Gastrocnemius medialis (tissue), 4 donors: Measurements from ENCODE around the gene DRC7. TPM values are rescaled to one million over a fixed set of nuclear protein-coding genes. Genes with fewer than 3 reads are reported as not detected.

ENCODE experiments used
- ATAC-seq, 2 donors: fragments of 150-250 bp; one replicate each; pipeline ENCODE4 v1.9.1; 2016
- DNase-seq, 2 donors: peaks; one replicate each; pipeline ENCODE4 v3.0.0-alpha.2; 2019
- H3K27ac ChIP-seq, 4 donors: fragments of 200-600 bp; sonication (generic); 1 replicate in 1 of 4; 2 replicates in 3 of 4; pipeline ENCODE4 v1.5.1; 2016 to 2018; ENCODE audit warnings: mild to moderate bottlenecking in 2 of 4, moderate library complexity in 1 of 4
- H3K27me3 ChIP-seq, 3 donors: fragments of 200-600 bp; sonication (generic) in 2 of 3; 1 replicate in 1 of 3; 2 replicates in 2 of 3; pipeline versions ENCODE4 v1.5.1 to v1.6.0; 2016 to 2019; ENCODE audit warnings: mild to moderate bottlenecking in 1 of 3, moderate library complexity in 1 of 3
- H3K36me3 ChIP-seq, 2 donors: fragments of 200-600 bp; sonication (generic) in 1 of 2; one replicate each; pipeline ENCODE4 v1.5.1; 2017 to 2018
- H3K4me1 ChIP-seq, 2 donors: fragments of 200-600 bp; sonication (generic) in 1 of 2; one replicate each; pipeline ENCODE4 v1.5.1; 2016 to 2017; ENCODE audit warnings: mild to moderate bottlenecking in 2 of 2
- H3K4me3 ChIP-seq, 4 donors: fragments of 200-600 bp; sonication (generic) in 3 of 4; 1 replicate in 1 of 4; 2 replicates in 3 of 4; pipeline ENCODE4 v1.5.1; 2016 to 2019; ENCODE audit warnings: mild to moderate bottlenecking in 2 of 4
- H3K9me3 ChIP-seq, 3 donors: fragments of 200-600 bp; sonication (generic) in 2 of 3; 1 replicate in 1 of 3; 2 replicates in 2 of 3; pipeline ENCODE4 v1.5.1; 2016 to 2019
- CTCF ChIP-seq, 5 experiments: fragments of 450-650 bp in 3 of 5; fragments of 200-600 bp in 2 of 5; sonication (generic) in 2 of 5; IDR thresholded peaks in 4 of 5; conservative IDR thresholded peaks in 1 of 5; 1 replicate in 4 of 5; 2 replicates in 1 of 5; pipeline ENCODE4 v1.5.1; 2016 to 2019; ENCODE audit warnings: antibody characterized with exemption in 5 of 5, mild to moderate bottlenecking in 3 of 5, moderate library complexity in 3 of 5
- POLR2A ChIP-seq, 2 donors: fragments of 450-650 bp; IDR thresholded peaks; one replicate each; pipeline ENCODE4 v1.6.1; 2017; ENCODE audit warnings: antibody characterized with exemption in 2 of 2, mild to moderate bottlenecking in 2 of 2, moderate library complexity in 2 of 2
- in situ Hi-C, 4 donors: fragments of 200-750 bp; cut with MboI; loops; one replicate each; pipeline versions ENCODE4 v1.15.0 to v1.8.0; 2017; ENCODE audit warnings: low sequenced_read_pairs in 4 of 4
- intact Hi-C: fragments of 100-400 bp; cut with DNase I; formaldehyde crosslinking; loops from one replicate; pipeline ENCODE4 v1.15.1; 2023; ENCODE audit warnings: low total_unique reads
- total RNA-seq, 4 donors: library from RNA; depleted of rRNA; stranded (reverse); fragments of >200 nt; gene quantifications; one replicate each; pipeline versions ENCODE4 v1.1.0 to v1.2.3, GENCODE V29; 2016

DRC7 gene
- total RNA-seq, 4 donors from 2014 or later: not detected

GRCh38 chr16:57704011-57704904, 9.7 kb downstream of the DRC7 start:
- Histone ChIP-seq H3K36me3 (no peaks in the 10 kb centered on the region), H3K4me1 (no peaks in the 10 kb centered on the region), H3K27ac (no peak overlapping the region), H3K27me3 (no peaks in the 10 kb centered on the region), H3K9me3 (no peaks in the 10 kb centered on the region), H3K4me3 (no peak overlapping the region)
- no peak for ATAC-seq
- TF ChIP-seq CTCF (IDR thresholded peaks at IDR 0.05 in 4 of 5, conservative IDR thresholded peaks at IDR 0.05 in 1 of 5) (no peak), POLR2A (IDR thresholded peaks at IDR 0.05) (no peak)
- intact Hi-C loops: no loop called here
- no peak for DNase-seq
- in situ Hi-C loops: no loop called here

GRCh38 chr16:57704905-57705852, 10.6 kb downstream of the DRC7 start:
- no peak for DNase-seq
- intact Hi-C loops: no loop called here
- Histone ChIP-seq H3K9me3 (no peaks in the 10 kb centered on the region), H3K4me3 (no peak overlapping the region), H3K27ac (no peak overlapping the region), H3K27me3 (no peaks in the 10 kb centered on the region), H3K4me1 (no peaks in the 10 kb centered on the region), H3K36me3 (no peaks in the 10 kb centered on the region)
- in situ Hi-C loops: no loop called here
- ATAC-seq: no peak
- TF ChIP-seq POLR2A (IDR thresholded peaks at IDR 0.05) (no peak), CTCF (IDR thresholded peaks at IDR 0.05 in 4 of 5, conservative IDR thresholded peaks at IDR 0.05 in 1 of 5) (no peak)

GRCh38 chr16:57706717-57707116, 12.1 kb downstream of the DRC7 start:
- Histone ChIP-seq H3K4me1 (no peaks in the 10 kb centered on the region), H3K9me3 (no peaks in the 10 kb centered on the region), H3K27me3 (no peaks in the 10 kb centered on the region), H3K27ac (no peak overlapping the region), H3K36me3 (no peaks in the 10 kb centered on the region), H3K4me3 (no peak overlapping the region)
- intact Hi-C loops: no loop called here
- ATAC-seq (no peak), DNase-seq (no peak)
- in situ Hi-C loops: no loop called here
- TF ChIP-seq POLR2A (IDR thresholded peaks at IDR 0.05) (no peak), CTCF (IDR thresholded peaks at IDR 0.05 in 4 of 5, conservative IDR thresholded peaks at IDR 0.05 in 1 of 5) (no peak)

- Histone ChIP-seq H3K27me3 (no peaks in the 10 kb centered on the region), H3K4me3 (no peak overlapping the region), H3K27ac (no peak overlapping the region), H3K9me3 (no peaks in the 10 kb centered on the region), H3K36me3 (no peaks in the 10 kb centered on the region), H3K4me1 (no peaks in the 10 kb centered on the region)
- TF ChIP-seq CTCF (IDR thresholded peaks at IDR 0.05 in 4 of 5, conservative IDR thresholded peaks at IDR 0.05 in 1 of 5): no peak
- TF ChIP-seq POLR2A (IDR thresholded peaks at IDR 0.05): no peak
- ATAC-seq (no peak), DNase-seq (no peak)
- intact Hi-C loops: no loop called here
- in situ Hi-C loops: no loop called here
Observed at GRCh38 chr16:57707331-57707730, 12.7 kb downstream of the DRC7 start.
